PC-9 (cell line): ENCODE data around the gene RNU7-1. TPM values are rescaled to one million over a fixed set of nuclear protein-coding genes. Genes with fewer than 3 reads are reported as not detected.

Source experiments
- BruUV-seq: library from RNA; stranded (reverse); fragments of 400-500 nt; replicated peaks from 2 replicates; lab custom pipeline; 2021; lab: Mats Ljungman, UMichigan
- CTCF ChIA-PET: fragments of 300-600 bp; sonication (Branson Sonifier 250); formaldehyde crosslinking; loops from one replicate; lab custom pipeline; 2022; ENCODE audit warnings: antibody characterized with exemption; lab: Charles Lee
- POLR2A ChIA-PET: fragments of 300-600 bp; sonication (Branson Sonifier 250); formaldehyde crosslinking; loops from one replicate; lab custom pipeline; 2022; ENCODE audit warnings: antibody characterized with exemption; ENCODE audit not compliant: unreplicated experiment; lab: Charles Lee
- DNase-seq, 2 experiments: peaks; one replicate each; pipeline versions ENCODE4 v3.0.0 to v3.0.0-alpha.2; 2015 to 2022; ENCODE audit warnings: mixed read lengths in 1 of 2
- H2AFZ ChIP-seq: fragments of 200-600 bp; sonication (generic); 2 replicates; pipeline ENCODE4 v1.8.1; 2017; ENCODE audit warnings: antibody characterized with exemption
- H3F3A ChIP-seq: fragments of 200-600 bp; sonication (generic); 2 replicates; pipeline ENCODE4 v1.8.1; 2017; ENCODE audit warnings: antibody characterized with exemption, mild to moderate bottlenecking, low read depth; ENCODE audit not compliant: insufficient read depth
- H3K27ac ChIP-seq: fragments of 200-600 bp; sonication (generic); 2 replicates; pipeline ENCODE4 v1.6.1; 2016; ENCODE audit warnings: mixed run types
- H3K27me3 ChIP-seq: fragments of 200-600 bp; sonication (generic); 2 replicates; pipeline ENCODE4 v1.6.1; 2016; ENCODE audit warnings: low read depth, mixed run types; ENCODE audit not compliant: insufficient read depth
- H3K36me3 ChIP-seq: fragments of 200-600 bp; sonication (generic); 2 replicates; pipeline ENCODE4 v1.6.1; 2016; ENCODE audit warnings: low read depth, mixed run types
- H3K4me1 ChIP-seq: fragments of 200-600 bp; sonication (generic); replicated peaks from 2 replicates; pipeline ENCODE4 v1.6.1; 2016; ENCODE audit warnings: mixed run types; ENCODE audit not compliant: insufficient read depth
- H3K4me2 ChIP-seq: fragments of 200-600 bp; sonication (generic); 2 replicates; pipeline ENCODE4 v1.6.1; 2017; ENCODE audit warnings: mixed run types
- H3K4me3 ChIP-seq: fragments of 200-600 bp; sonication (generic); 2 replicates; pipeline ENCODE4 v1.6.1; 2016; ENCODE audit warnings: mixed run types
- H3K79me2 ChIP-seq: fragments of 200-600 bp; sonication (generic); 2 replicates; pipeline ENCODE4 v1.6.1; 2017; ENCODE audit warnings: low read depth, mixed run types
- H3K9me2 ChIP-seq: fragments of 200-600 bp; sonication (generic); 2 replicates; pipeline ENCODE4 v1.8.1; 2017; ENCODE audit warnings: mild to moderate bottlenecking; ENCODE audit not compliant: insufficient read depth
- H3K9me3 ChIP-seq: fragments of 200-600 bp; sonication (generic); 2 replicates; pipeline ENCODE4 v1.8.1; 2016; ENCODE audit warnings: low read depth; ENCODE audit not compliant: insufficient read depth
- H4K20me1 ChIP-seq: fragments of 200-600 bp; sonication (generic); 2 replicates; pipeline ENCODE4 v1.8.1; 2017; ENCODE audit not compliant: insufficient read depth
- EZH2 ChIP-seq: fragments of 200-600 bp; sonication (generic); IDR thresholded peaks from 2 replicates; pipeline ENCODE4 v1.8.0; 2017; ENCODE audit warnings: antibody characterized with exemption, low read depth
- intact Hi-C: fragments of 100-400 bp; cut with micrococcal nuclease; formaldehyde crosslinking; loops from one replicate; pipeline ENCODE4 v1.10.0; 2022; ENCODE audit not compliant: unreplicated experiment
- total RNA-seq: library from RNA; stranded (reverse); gene quantifications from 2 replicates; pipeline ENCODE4 v1.2.3, GENCODE V29; 2021
- TF ChIP-seq, protein P1 (sequence below): fragments of 200-600 bp; sonication (generic); conservative IDR thresholded peaks from 2 replicates; pipeline ENCODE4 v1.6.1; 2017; ENCODE audit warnings: mixed run types, antibody characterized with exemption, mild to moderate bottlenecking, moderate library complexity

RNU7-1 gene
- total RNA-seq, 1 experiment from 2014 or later = not detected

DNA sequence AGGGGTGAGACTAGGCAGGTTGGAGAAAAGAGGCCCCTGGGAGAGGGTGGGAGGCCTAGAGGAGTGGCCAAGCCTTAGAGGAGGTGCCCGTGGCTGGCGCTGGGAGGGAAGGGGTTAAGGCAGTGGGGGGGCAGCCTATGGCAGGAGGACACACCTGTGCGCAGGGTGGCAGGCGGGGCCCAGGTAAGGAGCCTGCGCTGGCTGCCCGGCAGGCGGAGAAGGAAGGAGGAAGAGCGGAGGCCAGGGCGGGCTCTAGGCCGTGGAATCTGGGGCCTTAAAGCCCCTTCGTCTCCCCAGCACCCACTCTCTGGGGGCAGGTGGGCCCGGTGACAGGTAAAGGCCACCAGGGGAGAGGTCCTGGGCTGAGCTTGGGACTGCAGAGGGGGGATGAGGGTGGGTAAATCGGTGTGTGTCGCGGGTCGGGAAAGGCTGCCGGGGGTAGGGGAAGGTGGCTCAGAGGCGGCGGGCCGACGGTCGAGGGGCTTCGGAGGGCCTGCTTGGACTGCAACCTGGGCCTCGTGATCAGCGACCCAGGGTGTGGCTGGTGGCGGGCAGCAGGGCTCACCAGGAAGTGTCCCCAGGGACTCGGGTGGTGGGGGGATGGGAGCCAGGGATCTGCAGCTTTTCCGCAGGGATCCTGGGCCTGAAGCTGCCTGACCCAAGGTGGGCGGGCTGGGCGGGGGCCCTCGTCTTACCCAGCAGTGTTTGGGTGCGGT, 19.6 kb downstream of the RNU7-1 start:
- POLR2A ChIA-PET = interaction anchor here (0.5 to 3.0 kb wide), 7 partner anchors 17 to 592 kb away, joined by 4 to 54 read pairs (median 7); partner anchors contain the start of genes C12orf57 and RNU7-1
- Histone ChIP-seq H3K9me2 (no peaks in the 10 kb centered on the region), H4K20me1 (peaks cover 22% of the 10 kb centered on the region), H2AFZ (peak overlapping the region; percentile 74), H3K27ac (peak overlapping the region; percentile 93), H3K4me2 (peak overlapping the region; percentile 97), H3K9me3 (no peaks in the 10 kb centered on the region), H3K36me3 (peaks cover 29% of the 10 kb centered on the region), H3F3A (peaks cover 73% of the 10 kb centered on the region), H3K4me3 (peak overlapping the region; percentile 98), H3K4me1 (peaks cover 45% of the 10 kb centered on the region), H3K27me3 (no peaks in the 10 kb centered on the region), H3K79me2 (peaks cover 52% of the 10 kb centered on the region)
- CTCF ChIA-PET = interaction anchor here (0.6 to 3.2 kb wide), 8 partner anchors 18 to 145 kb away, joined by 3 to 47 read pairs (median 8); partner anchors contain the start of genes C12orf57, RNU7-1 and SPSB2
- no TSS peak for BruUV-seq
- TF ChIP-seq EZH2 = no peak
- TF ChIP-seq, protein P1, sequence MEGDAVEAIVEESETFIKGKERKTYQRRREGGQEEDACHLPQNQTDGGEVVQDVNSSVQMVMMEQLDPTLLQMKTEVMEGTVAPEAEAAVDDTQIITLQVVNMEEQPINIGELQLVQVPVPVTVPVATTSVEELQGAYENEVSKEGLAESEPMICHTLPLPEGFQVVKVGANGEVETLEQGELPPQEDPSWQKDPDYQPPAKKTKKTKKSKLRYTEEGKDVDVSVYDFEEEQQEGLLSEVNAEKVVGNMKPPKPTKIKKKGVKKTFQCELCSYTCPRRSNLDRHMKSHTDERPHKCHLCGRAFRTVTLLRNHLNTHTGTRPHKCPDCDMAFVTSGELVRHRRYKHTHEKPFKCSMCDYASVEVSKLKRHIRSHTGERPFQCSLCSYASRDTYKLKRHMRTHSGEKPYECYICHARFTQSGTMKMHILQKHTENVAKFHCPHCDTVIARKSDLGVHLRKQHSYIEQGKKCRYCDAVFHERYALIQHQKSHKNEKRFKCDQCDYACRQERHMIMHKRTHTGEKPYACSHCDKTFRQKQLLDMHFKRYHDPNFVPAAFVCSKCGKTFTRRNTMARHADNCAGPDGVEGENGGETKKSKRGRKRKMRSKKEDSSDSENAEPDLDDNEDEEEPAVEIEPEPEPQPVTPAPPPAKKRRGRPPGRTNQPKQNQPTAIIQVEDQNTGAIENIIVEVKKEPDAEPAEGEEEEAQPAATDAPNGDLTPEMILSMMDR = peak; percentile 15; the same call in 1 of the 2 replicates
- intact Hi-C loops = loop anchor here (1.0 to 10.0 kb wide), 4 partner anchors 111 to 348 kb away; partner anchors contain the start of genes CDCA3, USP5 and ZNF384
- DNase-seq = peak; percentile 89 to 99

DNA sequence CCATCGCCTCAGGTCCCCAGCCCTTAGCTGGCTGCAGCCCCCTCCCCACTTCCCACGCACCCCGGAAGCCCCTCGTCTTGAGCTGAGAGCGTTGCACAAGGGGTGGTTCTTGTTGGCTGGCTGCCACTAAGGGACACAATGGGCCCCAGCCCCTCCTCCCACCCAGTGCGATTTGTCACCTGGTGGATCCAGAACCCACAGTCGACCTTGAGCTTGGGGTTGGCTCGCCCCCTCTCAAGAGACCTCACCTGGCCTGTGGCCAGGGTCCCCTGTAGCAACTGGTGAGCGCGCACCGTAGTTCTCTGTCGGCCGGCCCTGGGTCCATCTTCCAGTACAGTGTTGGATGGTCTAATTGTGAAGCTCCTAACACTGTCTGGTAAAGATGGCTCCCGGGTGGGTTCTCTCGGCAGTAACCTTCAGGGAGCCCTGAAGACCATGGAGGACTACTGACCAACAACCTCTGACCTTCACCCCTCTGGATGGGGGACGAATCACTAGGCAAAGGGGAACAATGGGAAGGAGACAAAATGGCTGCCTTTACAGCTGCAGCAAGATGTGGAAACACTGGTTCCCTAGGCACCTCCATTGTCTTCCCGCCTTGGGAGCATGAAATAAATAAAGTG, 20.3 kb downstream of the RNU7-1 start:
- POLR2A ChIA-PET = interaction anchor here (0.5 to 2.0 kb wide), 3 partner anchors 18 to 622 kb away, joined by 3 to 21 read pairs (median 7); partner anchors contain the start of genes C12orf57, RNU7-1 and TNFRSF1A
- Histone ChIP-seq H3K4me2 (peak overlapping the region; percentile 97), H3K9me2 (no peaks in the 10 kb centered on the region), H3F3A (peaks cover 79% of the 10 kb centered on the region), H3K79me2 (peaks cover 59% of the 10 kb centered on the region), H3K4me1 (peaks cover 52% of the 10 kb centered on the region), H2AFZ (no peak overlapping the region), H4K20me1 (peaks cover 26% of the 10 kb centered on the region), H3K27ac (peak overlapping the region; percentile 93), H3K4me3 (peak overlapping the region; percentile 98), H3K36me3 (peaks cover 35% of the 10 kb centered on the region), H3K9me3 (no peaks in the 10 kb centered on the region), H3K27me3 (no peaks in the 10 kb centered on the region)
- CTCF ChIA-PET = interaction anchor here (0.5 to 2.4 kb wide), 6 partner anchors 19 to 222 kb away, joined by 3 to 37 read pairs (median 8); partner anchors contain the start of genes C12orf57 and RNU7-1
- no TSS peak for BruUV-seq
- no peak for DNase-seq
- TF ChIP-seq, protein P1 = no peak
- TF ChIP-seq EZH2 = no peak
- intact Hi-C loops = loop anchor here (1.0 to 10.0 kb wide), 4 partner anchors 112 to 349 kb away; partner anchors contain the start of genes CDCA3, USP5 and ZNF384

DNA sequence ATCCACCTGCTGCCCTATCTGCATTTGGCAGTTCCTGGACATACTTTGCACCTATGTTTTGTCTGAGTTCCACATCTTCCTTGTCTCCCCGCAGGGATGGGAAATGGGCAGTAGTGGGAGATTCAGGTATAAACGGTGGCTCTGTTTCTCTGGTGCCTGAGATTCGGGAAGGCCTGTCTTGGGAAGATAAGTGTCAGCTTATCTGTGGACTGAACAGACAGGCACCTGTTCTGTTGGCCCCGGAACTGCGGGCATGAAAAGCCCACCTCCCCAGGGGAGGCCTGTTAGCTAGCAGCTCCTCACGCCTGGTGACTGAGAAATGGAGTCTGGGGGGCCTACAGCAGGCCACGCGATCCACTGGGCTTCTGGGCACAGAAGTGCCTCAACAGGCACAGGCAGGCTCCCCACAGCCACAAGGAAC, 21.0 kb downstream of the RNU7-1 start:
- Histone ChIP-seq H3K4me2 (peak overlapping the region; percentile 97), H3K9me2 (no peaks in the 10 kb centered on the region), H3K79me2 (peaks cover 66% of the 10 kb centered on the region), H3K9me3 (no peaks in the 10 kb centered on the region), H3K36me3 (peaks cover 39% of the 10 kb centered on the region), H2AFZ (no peak overlapping the region), H4K20me1 (peaks cover 30% of the 10 kb centered on the region), H3F3A (peaks cover 84% of the 10 kb centered on the region), H3K27ac (peak overlapping the region; percentile 93), H3K27me3 (no peaks in the 10 kb centered on the region), H3K4me1 (peaks cover 56% of the 10 kb centered on the region), H3K4me3 (peak overlapping the region; percentile 98)
- TSS peak; percentile 58 for BruUV-seq
- intact Hi-C loops = loop anchor here (1.0 to 10.0 kb wide), 8 partner anchors 40 to 350 kb away; partner anchors contain the start of genes C1R, CDCA3, MLF2 and SPSB2
- CTCF ChIA-PET = interaction anchor here (0.5 to 2.4 kb wide), 4 partner anchors 19 to 222 kb away, joined by 4 to 37 read pairs (median 12); partner anchors contain the start of genes C12orf57 and RNU7-1
- DNase-seq = no peak
- TF ChIP-seq, protein P1 = no peak
- no peak for TF ChIP-seq EZH2
- POLR2A ChIA-PET = interaction anchor here (0.6 to 2.0 kb wide), 4 partner anchors 18 to 875 kb away, joined by 3 to 21 read pairs (median 7); partner anchors contain the start of genes C12orf57 and RNU7-1
